Coronary artery (tissue), 2 donors: ENCODE results near the gene PTF1A.

Experiments used
- DNase-seq: peaks from one replicate; pipeline ENCODE4 v3.0.0-alpha.2; 2017; ENCODE audit warnings: low spot score
- H3K27ac ChIP-seq, 2 donors: fragments of 200-600 bp; sonication (generic); one replicate each; pipeline ENCODE4 v1.5.1; 2016 to 2019
- H3K4me3 ChIP-seq: fragments of 200-600 bp; sonication (generic); 2 replicates; pipeline ENCODE4 v1.5.1; 2016; ENCODE audit warnings: mild to moderate bottlenecking, moderate library complexity
- TF ChIP-seq, protein P1 (sequence below): fragments of 200-600 bp; sonication (generic); IDR thresholded peaks from one replicate; pipeline ENCODE4 v1.5.1; 2019; ENCODE audit warnings: antibody characterized with exemption

PTF1A gene

DNA sequence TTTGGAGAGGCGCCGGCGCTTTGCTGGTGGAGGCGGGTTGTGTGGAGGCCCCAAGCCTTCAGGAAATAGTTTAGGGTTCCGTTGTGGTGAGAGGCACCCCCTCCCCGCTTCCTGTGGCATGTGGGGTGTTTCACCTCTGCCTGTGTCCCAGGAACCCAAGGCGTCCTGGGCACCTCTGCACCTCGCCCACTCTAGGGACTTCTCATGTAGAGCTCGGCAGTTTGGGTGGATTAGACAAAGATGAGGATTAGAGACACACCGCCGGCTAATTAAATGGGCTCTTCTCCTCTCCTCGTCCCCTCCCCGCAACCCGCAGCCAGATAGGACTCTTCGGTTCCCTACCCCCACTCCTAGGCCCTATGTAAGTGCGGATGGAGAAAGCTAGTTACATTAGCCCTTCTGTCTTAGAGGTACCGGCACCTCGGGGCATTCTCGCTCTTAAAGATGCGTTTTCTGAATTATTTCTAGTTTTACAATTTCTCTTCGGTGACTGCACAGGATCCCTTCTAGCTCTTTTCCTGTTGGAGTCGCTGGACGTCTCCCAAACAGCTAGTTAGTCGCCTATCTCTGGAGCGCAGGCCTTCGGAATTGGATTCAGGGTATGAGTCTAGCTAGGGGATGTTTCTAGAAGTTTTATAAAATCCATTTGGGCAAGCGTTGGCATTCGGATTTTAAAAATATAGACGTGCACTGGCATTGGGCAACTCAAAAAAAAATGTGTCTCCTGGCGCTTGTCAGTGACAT, 7.8 kb downstream of the PTF1A start:
- DNase-seq: no peak
- Histone ChIP-seq H3K4me3 (no peak overlapping the region), H3K27ac (no peak overlapping the region)
- TF ChIP-seq, protein P1, sequence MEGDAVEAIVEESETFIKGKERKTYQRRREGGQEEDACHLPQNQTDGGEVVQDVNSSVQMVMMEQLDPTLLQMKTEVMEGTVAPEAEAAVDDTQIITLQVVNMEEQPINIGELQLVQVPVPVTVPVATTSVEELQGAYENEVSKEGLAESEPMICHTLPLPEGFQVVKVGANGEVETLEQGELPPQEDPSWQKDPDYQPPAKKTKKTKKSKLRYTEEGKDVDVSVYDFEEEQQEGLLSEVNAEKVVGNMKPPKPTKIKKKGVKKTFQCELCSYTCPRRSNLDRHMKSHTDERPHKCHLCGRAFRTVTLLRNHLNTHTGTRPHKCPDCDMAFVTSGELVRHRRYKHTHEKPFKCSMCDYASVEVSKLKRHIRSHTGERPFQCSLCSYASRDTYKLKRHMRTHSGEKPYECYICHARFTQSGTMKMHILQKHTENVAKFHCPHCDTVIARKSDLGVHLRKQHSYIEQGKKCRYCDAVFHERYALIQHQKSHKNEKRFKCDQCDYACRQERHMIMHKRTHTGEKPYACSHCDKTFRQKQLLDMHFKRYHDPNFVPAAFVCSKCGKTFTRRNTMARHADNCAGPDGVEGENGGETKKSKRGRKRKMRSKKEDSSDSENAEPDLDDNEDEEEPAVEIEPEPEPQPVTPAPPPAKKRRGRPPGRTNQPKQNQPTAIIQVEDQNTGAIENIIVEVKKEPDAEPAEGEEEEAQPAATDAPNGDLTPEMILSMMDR: no peak

DNA sequence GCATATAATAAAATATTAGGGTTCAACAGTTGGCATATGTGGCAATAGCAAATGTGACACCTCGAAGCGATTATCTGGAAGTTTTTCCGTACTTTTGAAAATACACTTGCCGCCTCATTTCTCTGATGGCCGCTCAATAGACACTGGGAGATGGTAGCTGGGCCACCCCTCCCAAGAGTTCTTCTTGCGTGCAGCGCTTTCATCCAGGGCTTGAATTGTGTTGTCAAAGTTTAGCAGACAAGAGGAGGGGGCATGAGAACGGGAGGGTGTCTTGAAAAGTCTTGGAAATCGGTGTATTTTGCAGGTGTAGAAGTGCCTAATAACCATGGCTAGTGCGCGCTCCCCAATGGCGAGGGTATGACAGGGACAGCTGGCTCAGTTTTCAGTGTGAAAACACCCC, 8.5 kb downstream of the PTF1A start:
- DNase-seq: no peak
- Histone ChIP-seq H3K4me3 (no peak overlapping the region), H3K27ac (no peak overlapping the region)
- TF ChIP-seq, protein P1: no peak

DNA sequence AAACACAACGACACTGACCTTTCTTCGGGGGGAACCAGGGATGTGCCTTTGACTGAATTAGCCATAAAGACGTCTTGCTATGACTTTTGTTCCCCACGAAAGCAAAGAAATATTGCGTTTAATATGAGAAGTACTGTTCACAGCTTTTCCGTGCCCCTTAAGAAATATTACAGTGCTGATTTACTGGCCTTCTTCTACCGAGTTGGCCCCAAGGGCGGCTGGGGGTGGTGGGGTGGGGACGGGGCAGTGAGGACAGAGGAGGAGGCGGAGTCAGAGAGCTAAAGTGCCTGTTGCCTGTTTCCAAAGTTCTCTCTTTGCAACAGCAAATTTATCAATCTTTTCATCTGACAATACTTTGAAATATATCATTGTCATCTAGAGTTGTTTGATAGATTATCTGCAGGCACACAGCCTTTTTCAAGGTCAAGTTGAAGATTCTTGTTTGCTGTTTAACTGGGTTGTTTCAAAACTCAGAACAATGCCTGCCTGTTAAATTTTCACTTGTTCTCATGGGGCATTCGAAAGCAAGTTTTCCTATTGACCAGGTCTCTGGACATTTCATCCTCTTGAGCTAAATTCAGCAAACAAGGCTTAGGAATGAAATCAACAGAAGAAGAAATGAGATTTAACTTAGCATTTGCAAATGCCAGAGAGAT, 9.0 kb downstream of the PTF1A start:
- H3K4me3 ChIP-seq: no peak overlapping the region
- H3K27ac ChIP-seq: no peak overlapping the region
- no peak for DNase-seq
- TF ChIP-seq, protein P1: no peak

DNA sequence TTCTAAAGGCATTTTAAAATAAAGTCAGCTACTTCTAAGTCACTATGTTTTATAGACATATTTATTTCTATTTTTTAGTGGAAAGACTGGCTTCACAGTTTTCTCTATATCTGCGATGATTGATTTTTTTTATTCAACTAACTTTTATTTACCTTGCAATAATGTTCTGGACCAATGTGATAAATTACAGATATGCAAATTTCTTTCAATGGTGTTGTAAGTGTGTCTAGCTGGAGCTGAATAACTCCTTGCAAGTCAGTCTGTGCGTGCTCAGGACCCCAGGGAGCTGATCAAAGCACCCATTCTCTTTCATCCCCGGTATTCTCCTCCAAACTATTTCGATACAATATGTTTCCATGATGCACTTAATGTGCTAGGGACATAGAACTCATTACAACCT, 9.7 kb downstream of the PTF1A start:
- Histone ChIP-seq H3K4me3 (no peak overlapping the region), H3K27ac (no peak overlapping the region)
- TF ChIP-seq, protein P1: no peak
- no peak for DNase-seq

DNA sequence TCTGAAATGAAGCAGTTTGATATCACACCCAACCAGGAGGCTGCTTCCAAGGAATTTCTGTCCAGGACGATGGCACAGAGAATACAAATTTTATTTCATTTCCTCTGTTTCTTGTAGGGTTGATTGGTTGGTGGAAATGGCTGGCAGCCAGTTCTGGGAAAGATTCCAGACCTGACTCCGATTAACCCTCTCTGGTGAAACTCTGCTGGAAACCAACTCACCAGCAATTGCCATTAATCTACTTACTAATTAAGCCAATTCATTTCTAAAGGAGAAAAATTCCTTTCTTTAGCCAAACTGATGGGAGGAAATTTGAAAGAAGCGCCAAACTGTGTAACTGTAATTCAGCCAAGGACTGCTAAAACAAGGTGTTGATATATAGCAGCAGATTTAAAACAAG, 10.7 kb downstream of the PTF1A start:
- Histone ChIP-seq H3K4me3 (no peak overlapping the region), H3K27ac (no peak overlapping the region)
- TF ChIP-seq, protein P1: no peak
- DNase-seq: no peak

DNA sequence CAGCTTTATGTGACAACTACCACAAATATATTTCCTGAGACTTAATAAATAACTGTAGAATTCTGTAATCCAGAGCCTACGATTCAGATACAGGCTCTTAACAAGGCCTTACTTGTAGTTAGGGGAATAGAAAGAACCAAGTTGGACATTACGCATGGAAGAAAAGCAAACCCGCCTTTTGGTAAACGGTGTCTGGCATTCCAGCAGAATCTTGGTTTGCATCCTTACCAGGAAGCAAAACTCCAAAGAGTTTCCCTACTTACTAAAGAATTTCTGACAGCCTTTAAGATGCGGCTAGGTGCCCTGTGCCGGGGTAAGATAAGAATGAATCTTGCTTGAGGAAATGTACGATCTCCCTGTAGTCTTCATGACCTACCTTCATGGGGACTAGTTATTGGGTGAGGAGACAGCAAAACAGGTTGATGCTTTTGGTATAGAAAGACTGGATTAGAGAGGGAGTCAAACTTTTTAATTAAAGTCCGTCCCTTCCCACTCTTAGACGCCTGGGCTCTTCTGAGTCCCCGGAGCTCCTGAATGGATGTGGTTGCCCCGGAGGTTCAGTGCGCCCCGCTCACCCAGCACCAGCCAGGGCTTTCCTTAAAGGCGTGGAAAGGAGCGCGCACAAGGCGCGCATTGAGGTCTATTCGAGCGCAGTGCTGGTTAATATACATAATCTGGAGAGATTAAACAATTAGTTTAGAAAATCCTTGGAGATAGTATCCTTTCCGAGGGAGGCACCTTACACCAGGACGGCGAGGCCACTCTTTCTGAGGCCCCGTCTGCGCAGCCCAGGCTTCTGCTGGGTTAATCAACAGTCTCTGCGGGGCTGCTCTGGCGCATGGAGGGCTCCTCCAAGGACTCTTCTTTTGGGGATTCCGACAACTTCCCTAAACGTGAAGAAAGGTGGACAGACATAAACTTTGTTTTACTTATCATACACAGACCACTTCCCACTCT, 11.5 kb downstream of the PTF1A start:
- TF ChIP-seq, protein P1: no peak
- no peak overlapping the region for H3K27ac ChIP-seq
- no peak for DNase-seq
- H3K4me3 ChIP-seq: no peak overlapping the region
